ENCODE data around the gene ANKRD18A.

- TF ChIP-seq YY1 (IDR thresholded peaks at IDR 0.05; ENCODE audit: insufficient read depth, insufficient read length) (no peak), ZNF274 (IDR thresholded peaks at IDR 0.05; ENCODE audit: low read depth, low read length) (no peak)
These were observed 98.6 kb downstream of the ANKRD18A start for GRCh38 chr9:38521762-38522161.

All from NT2/D1 (cell line).